IMR-90 (cell line): Measurements from ENCODE around the gene ZFR.

Experiments used
- CEBPB ChIP-seq: IDR thresholded peaks from 2 replicates; pipeline ENCODE4 v1.6.1; 2012; ENCODE audit warnings: low read depth, low read length, improper control_type of control experiment
- CHD1 ChIP-seq: IDR thresholded peaks from 2 replicates; pipeline ENCODE4 v1.6.1; 2012; ENCODE audit warnings: low read depth, low read length, improper control_type of control experiment
- ELK1 ChIP-seq: fragments of 150-350 bp; IDR thresholded peaks from 2 replicates; pipeline ENCODE4 v1.6.1; 2016; ENCODE audit warnings: low read depth, mild to moderate bottlenecking, low read length, moderate library complexity, borderline replicate concordance
- FOS ChIP-seq: fragments of 150-350 bp; IDR thresholded peaks from 2 replicates; pipeline ENCODE4 v1.6.1; 2016; ENCODE audit warnings: low read depth, low read length
- MAFK ChIP-seq: IDR thresholded peaks from 2 replicates; pipeline ENCODE4 v1.6.1; 2012; ENCODE audit warnings: low read depth, low read length, improper control_type of control experiment
- MAZ ChIP-seq: IDR thresholded peaks from 2 replicates; pipeline ENCODE4 v1.6.1; 2012; ENCODE audit warnings: low read depth, mild to moderate bottlenecking, low read length, improper control_type of control experiment, moderate library complexity, borderline replicate concordance
- MXI1 ChIP-seq: IDR thresholded peaks from 2 replicates; pipeline ENCODE4 v1.6.1; 2012; ENCODE audit warnings: low read depth, mild to moderate bottlenecking, low read length, moderate library complexity, borderline replicate concordance
- NFE2L2 ChIP-seq: fragments of 150-350 bp; IDR thresholded peaks from 2 replicates; pipeline ENCODE4 v1.6.1; 2016; ENCODE audit warnings: low read depth, mild to moderate bottlenecking, low read length
- POLR2A ChIP-seq: IDR thresholded peaks from 2 replicates; pipeline ENCODE4 v1.6.1; 2012; ENCODE audit warnings: mild to moderate bottlenecking, low read depth, low read length
- RAD21 ChIP-seq: IDR thresholded peaks from 2 replicates; pipeline ENCODE4 v1.6.1; 2012; ENCODE audit warnings: low read length, improper control_type of control experiment
- RCOR1 ChIP-seq: IDR thresholded peaks from 2 replicates; pipeline ENCODE4 v1.6.1; 2012; ENCODE audit warnings: mild to moderate bottlenecking, low read length, improper control_type of control experiment; ENCODE audit not compliant: insufficient replicate concordance
- RFX5 ChIP-seq: IDR thresholded peaks from 2 replicates; pipeline ENCODE4 v1.8.0; 2012; ENCODE audit warnings: low read depth, mild to moderate bottlenecking, low read length, moderate library complexity
- USF2 ChIP-seq: fragments of 150-350 bp; IDR thresholded peaks from 2 replicates; pipeline ENCODE4 v1.6.1; 2017; ENCODE audit warnings: mild to moderate bottlenecking, antibody characterized with exemption, low read length, low read depth
- TF ChIP-seq, protein P1 (sequence below): conservative IDR thresholded peaks from 2 replicates; pipeline ENCODE4 v1.5.1; 2012; ENCODE audit warnings: mild to moderate bottlenecking, low read depth, low read length, improper control_type of control experiment

- TF ChIP-seq, protein P1, sequence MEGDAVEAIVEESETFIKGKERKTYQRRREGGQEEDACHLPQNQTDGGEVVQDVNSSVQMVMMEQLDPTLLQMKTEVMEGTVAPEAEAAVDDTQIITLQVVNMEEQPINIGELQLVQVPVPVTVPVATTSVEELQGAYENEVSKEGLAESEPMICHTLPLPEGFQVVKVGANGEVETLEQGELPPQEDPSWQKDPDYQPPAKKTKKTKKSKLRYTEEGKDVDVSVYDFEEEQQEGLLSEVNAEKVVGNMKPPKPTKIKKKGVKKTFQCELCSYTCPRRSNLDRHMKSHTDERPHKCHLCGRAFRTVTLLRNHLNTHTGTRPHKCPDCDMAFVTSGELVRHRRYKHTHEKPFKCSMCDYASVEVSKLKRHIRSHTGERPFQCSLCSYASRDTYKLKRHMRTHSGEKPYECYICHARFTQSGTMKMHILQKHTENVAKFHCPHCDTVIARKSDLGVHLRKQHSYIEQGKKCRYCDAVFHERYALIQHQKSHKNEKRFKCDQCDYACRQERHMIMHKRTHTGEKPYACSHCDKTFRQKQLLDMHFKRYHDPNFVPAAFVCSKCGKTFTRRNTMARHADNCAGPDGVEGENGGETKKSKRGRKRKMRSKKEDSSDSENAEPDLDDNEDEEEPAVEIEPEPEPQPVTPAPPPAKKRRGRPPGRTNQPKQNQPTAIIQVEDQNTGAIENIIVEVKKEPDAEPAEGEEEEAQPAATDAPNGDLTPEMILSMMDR = no peak
- TF ChIP-seq ELK1 = no peak
- no peak for TF ChIP-seq POLR2A
- no peak for TF ChIP-seq CEBPB
- TF ChIP-seq RAD21 = no peak
- TF ChIP-seq NFE2L2 = no peak
- no peak for TF ChIP-seq CHD1
- no peak for TF ChIP-seq USF2
- TF ChIP-seq FOS = no peak
- TF ChIP-seq RFX5 = no peak
- TF ChIP-seq MXI1 = no peak
- TF ChIP-seq MAZ = no peak
- TF ChIP-seq MAFK = no peak
- TF ChIP-seq RCOR1 = no peak
These were observed 7.8 kb downstream of the ZFR start for GRCh38 chr5:32436553-32437242.
